ENCODE results near the gene LPP. TPM values are rescaled to one million over a fixed set of nuclear protein-coding genes. Genes with fewer than 3 reads are reported as not detected.

Gene LPP
- total RNA-seq, 1 experiment from 2014 or later = 120 TPM

DNA sequence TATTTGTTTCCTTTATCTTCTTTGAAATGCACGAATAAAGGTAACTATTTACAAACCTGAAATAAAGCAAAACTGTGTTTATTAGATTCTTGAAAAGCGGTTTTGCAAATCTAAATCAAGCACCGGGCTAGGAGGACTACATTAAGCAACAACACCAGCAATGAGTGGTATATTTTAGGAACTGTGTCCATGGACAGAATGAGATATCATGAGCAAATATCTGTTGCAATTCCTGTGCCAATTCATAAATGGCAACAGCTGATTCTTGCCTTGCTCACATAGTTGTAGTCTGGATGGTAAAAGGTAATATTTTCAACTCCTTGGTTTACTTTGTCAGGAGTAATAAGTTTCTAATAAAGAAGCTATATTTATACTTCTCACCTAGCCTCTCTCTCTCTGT lies 403.3 kb downstream of the LPP start:
- no peaks in the 10 kb centered on the region for H3K9me3 ChIP-seq
- POLR2A ChIA-PET = no interaction called here

DNA sequence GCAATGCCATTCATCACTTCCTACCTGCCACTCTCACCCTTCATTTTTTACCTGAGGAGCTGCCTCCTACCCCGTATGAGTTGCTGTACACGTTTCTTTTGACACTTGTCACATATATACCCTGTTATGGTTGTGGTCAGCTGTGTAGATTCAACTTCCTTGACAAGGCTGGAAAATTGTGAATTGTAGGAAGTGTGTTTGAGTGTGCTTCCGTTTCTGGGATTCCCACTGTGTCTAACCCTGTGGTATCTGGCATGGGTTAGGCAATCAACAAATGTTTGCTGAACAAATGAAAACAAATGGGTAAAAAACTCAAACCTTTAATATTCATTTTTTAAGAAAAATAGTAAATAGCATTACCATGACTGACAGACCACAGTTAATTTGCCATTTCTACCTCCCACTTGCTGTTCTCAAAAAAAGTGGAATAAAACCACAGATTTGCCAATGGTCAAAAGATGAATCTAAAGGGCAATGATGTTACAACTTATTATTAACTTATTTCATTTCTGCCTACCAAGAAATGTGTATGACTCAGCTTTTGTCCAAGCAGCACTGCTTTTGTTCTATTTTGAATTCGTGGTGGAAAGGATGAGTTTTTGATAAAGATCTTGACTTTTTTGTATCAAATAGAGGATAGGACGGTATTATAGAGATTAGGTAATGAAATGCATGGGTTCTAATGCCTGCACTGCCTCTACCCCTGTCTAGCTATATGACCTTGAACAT lies 404.6 kb downstream of the LPP start:
- Mint-ChIP-seq H3K36me3 (ENCODE audit: insufficient read depth, unreplicated experiment) (peaks cover 10% of the 10 kb centered on the region), H3K4me1 (ENCODE audit: low read depth, unreplicated experiment) (peaks cover 9% of the 10 kb centered on the region), H3K27me3 (ENCODE audit: insufficient read depth, unreplicated experiment) (no peaks in the 10 kb centered on the region), H3K27ac (ENCODE audit: unreplicated experiment) (no peak overlapping the region), H3K9me3 (ENCODE audit: unreplicated experiment) (no peaks in the 10 kb centered on the region), H3K4me3 (ENCODE audit: unreplicated experiment) (no peak overlapping the region)
- no peaks in the 10 kb centered on the region for H3K4me1 ChIP-seq
- H3K4me3 ChIP-seq (ENCODE audit: low read depth, low read length) = no peak overlapping the region
- ChIA-PET POLR2A (no interaction called here), CTCF (no interaction called here)
- no peaks in the 10 kb centered on the region for H3K27me3 ChIP-seq (replicated peaks; ENCODE audit: control insufficient read depth, insufficient read depth, low read length)
- no TSS peak for BruUV-seq (replicated peaks)
- no peaks in the 10 kb centered on the region for H3K9me3 ChIP-seq
- no peaks in the 10 kb centered on the region; the same call in 1 of the 2 replicates for H3K36me3 ChIP-seq (ENCODE audit: control insufficient read depth, insufficient read depth, low read length)
- DNase-seq = no peak
- intact Hi-C loops (cut with micrococcal nuclease; ENCODE audit: unreplicated experiment) = no loop called here
- no peak for TF ChIP-seq CTCF (IDR thresholded peaks at IDR 0.05; ENCODE audit: insufficient read depth in 1 of 2, low read depth in 1 of 2, low read length in 1 of 2, severe bottlenecking in 1 of 2, unreplicated experiment in 1 of 2)

More for the DNA sequence above, 403.3 kb downstream of the LPP start:
- CTCF ChIA-PET = interaction anchor here (0.8 kb wide), 1 partner anchor 10 kb away, joined by 3 read pairs; no protein-coding TSS in a partner anchor
- Mint-ChIP-seq H3K36me3 (ENCODE audit: insufficient read depth, unreplicated experiment) (peaks cover 10% of the 10 kb centered on the region), H3K4me1 (ENCODE audit: low read depth, unreplicated experiment) (peaks cover 18% of the 10 kb centered on the region), H3K9me3 (ENCODE audit: unreplicated experiment) (no peaks in the 10 kb centered on the region), H3K27me3 (ENCODE audit: insufficient read depth, unreplicated experiment) (no peaks in the 10 kb centered on the region), H3K4me3 (ENCODE audit: unreplicated experiment) (no peak overlapping the region), H3K27ac (ENCODE audit: unreplicated experiment) (no peak overlapping the region)
- BruUV-seq (replicated peaks) = no TSS peak
- Histone ChIP-seq H3K36me3 (ENCODE audit: control insufficient read depth, insufficient read depth, low read length) (no peaks in the 10 kb centered on the region; the same call in 1 of the 2 replicates), H3K4me3 (ENCODE audit: low read depth, low read length) (no peak overlapping the region), H3K4me1 (peaks cover 9% of the 10 kb centered on the region), H3K27me3 (replicated peaks; ENCODE audit: control insufficient read depth, insufficient read depth, low read length) (no peaks in the 10 kb centered on the region)
- no peak for DNase-seq
- no peak for TF ChIP-seq CTCF (IDR thresholded peaks at IDR 0.05; ENCODE audit: insufficient read depth in 1 of 2, low read depth in 1 of 2, low read length in 1 of 2, severe bottlenecking in 1 of 2, unreplicated experiment in 1 of 2)
- intact Hi-C loops (cut with micrococcal nuclease; ENCODE audit: unreplicated experiment) = no loop called here

- POLR2A ChIA-PET = no interaction called here
- Mint-ChIP-seq H3K4me1 (ENCODE audit: low read depth, unreplicated experiment) (peaks cover 9% of the 10 kb centered on the region), H3K27ac (ENCODE audit: unreplicated experiment) (no peak overlapping the region), H3K27me3 (ENCODE audit: insufficient read depth, unreplicated experiment) (no peaks in the 10 kb centered on the region), H3K4me3 (ENCODE audit: unreplicated experiment) (no peak overlapping the region), H3K36me3 (ENCODE audit: insufficient read depth, unreplicated experiment) (peaks cover 10% of the 10 kb centered on the region), H3K9me3 (ENCODE audit: unreplicated experiment) (no peaks in the 10 kb centered on the region)
- no peak for DNase-seq
- no peak for TF ChIP-seq CTCF (IDR thresholded peaks at IDR 0.05; ENCODE audit: insufficient read depth in 1 of 2, low read depth in 1 of 2, low read length in 1 of 2, severe bottlenecking in 1 of 2, unreplicated experiment in 1 of 2)
- Histone ChIP-seq H3K27me3 (replicated peaks; ENCODE audit: control insufficient read depth, insufficient read depth, low read length) (no peaks in the 10 kb centered on the region), H3K4me3 (ENCODE audit: low read depth, low read length) (no peak overlapping the region), H3K36me3 (ENCODE audit: control insufficient read depth, insufficient read depth, low read length) (no peaks in the 10 kb centered on the region; the same call in 1 of the 2 replicates), H3K4me1 (no peaks in the 10 kb centered on the region), H3K9me3 (no peaks in the 10 kb centered on the region)
- CTCF ChIA-PET = no interaction called here
- intact Hi-C loops (cut with micrococcal nuclease; ENCODE audit: unreplicated experiment) = no loop called here
- no TSS peak for BruUV-seq (replicated peaks)
Measured at GRCh38 chr3:188559072-188559429, 405.1 kb downstream of the LPP start.

Measured in Caco-2 (cell line).